Ishikawa (cell line): ENCODE results near the gene SHC4.

Source experiments
- CEBPB ChIP-seq: IDR thresholded peaks from 2 replicates; pipeline ENCODE4 v1.6.1; 2012
- CREB1 ChIP-seq: IDR thresholded peaks from 2 replicates; pipeline ENCODE4 v1.6.1; 2012; ENCODE audit warnings: low read depth
- EGR1 ChIP-seq: IDR thresholded peaks from 2 replicates; pipeline ENCODE4 v1.6.1; 2012
- EP300 ChIP-seq: IDR thresholded peaks from 2 replicates; pipeline ENCODE4 v1.6.1; 2012; ENCODE audit warnings: borderline replicate concordance
- FOXM1 ChIP-seq: IDR thresholded peaks from 2 replicates; pipeline ENCODE4 v1.6.1; 2012; ENCODE audit warnings: low read depth, borderline replicate concordance
- NFIC ChIP-seq: IDR thresholded peaks from 2 replicates; pipeline ENCODE4 v1.6.1; 2012
- RAD21 ChIP-seq: IDR thresholded peaks from 2 replicates; pipeline ENCODE4 v1.6.1; 2012; ENCODE audit warnings: low read depth
- TAF1 ChIP-seq: IDR thresholded peaks from 2 replicates; pipeline ENCODE4 v1.6.1; 2012; ENCODE audit warnings: low read depth, mild to moderate bottlenecking
- TCF12 ChIP-seq: IDR thresholded peaks from 2 replicates; pipeline ENCODE4 v1.6.1; 2012; ENCODE audit warnings: low read depth
- TEAD4 ChIP-seq: IDR thresholded peaks from 2 replicates; pipeline ENCODE4 v1.6.1; 2012
- YY1 ChIP-seq: IDR thresholded peaks from 2 replicates; pipeline ENCODE4 v1.6.1; 2012; ENCODE audit warnings: low read depth
- ZBTB7A ChIP-seq: IDR thresholded peaks from 2 replicates; pipeline ENCODE4 v1.6.1; 2012; ENCODE audit warnings: low read depth
- TF ChIP-seq, protein P1 (sequence below): IDR thresholded peaks from 2 replicates; pipeline ENCODE4 v1.6.1; 2012
- TF ChIP-seq, protein P2 (sequence below): IDR thresholded peaks from 2 replicates; pipeline ENCODE4 v1.6.1; 2012
- TF ChIP-seq, protein P3 (sequence below): IDR thresholded peaks from 2 replicates; pipeline ENCODE4 v1.6.1; 2012; ENCODE audit warnings: low read depth, mild to moderate bottlenecking

Gene SHC4

GRCh38 chr15:48798319-48798718 lies 165.4 kb downstream of the SHC4 start:
- no peak for TF ChIP-seq YY1
- TF ChIP-seq, protein P1, sequence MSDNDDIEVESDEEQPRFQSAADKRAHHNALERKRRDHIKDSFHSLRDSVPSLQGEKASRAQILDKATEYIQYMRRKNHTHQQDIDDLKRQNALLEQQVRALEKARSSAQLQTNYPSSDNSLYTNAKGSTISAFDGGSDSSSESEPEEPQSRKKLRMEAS = no peak
- no peak for TF ChIP-seq FOXM1
- TF ChIP-seq CREB1 = no peak
- TF ChIP-seq ZBTB7A = no peak
- TF ChIP-seq, protein P2, sequence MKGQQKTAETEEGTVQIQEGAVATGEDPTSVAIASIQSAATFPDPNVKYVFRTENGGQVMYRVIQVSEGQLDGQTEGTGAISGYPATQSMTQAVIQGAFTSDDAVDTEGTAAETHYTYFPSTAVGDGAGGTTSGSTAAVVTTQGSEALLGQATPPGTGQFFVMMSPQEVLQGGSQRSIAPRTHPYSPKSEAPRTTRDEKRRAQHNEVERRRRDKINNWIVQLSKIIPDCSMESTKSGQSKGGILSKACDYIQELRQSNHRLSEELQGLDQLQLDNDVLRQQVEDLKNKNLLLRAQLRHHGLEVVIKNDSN = no peak

DNA sequence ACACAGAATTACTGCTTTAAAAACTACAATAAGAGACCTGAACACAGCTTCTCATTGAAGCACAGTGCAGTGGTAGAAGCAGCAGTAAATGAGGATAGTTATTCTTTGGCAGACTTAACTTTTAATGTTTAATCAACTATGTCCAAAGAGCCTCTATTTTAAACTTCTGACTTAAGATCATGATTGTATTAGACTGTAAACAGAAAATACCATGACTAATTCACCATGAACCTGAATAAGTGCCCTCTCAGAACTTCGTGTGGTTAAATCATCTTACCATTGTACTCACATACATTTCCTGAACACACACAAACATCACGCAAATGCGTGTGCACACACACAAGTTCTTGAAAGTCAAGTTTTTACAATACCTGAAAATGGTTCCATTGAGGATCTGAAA lies 166.8 kb downstream of the SHC4 start:
- TF ChIP-seq, protein P3, sequence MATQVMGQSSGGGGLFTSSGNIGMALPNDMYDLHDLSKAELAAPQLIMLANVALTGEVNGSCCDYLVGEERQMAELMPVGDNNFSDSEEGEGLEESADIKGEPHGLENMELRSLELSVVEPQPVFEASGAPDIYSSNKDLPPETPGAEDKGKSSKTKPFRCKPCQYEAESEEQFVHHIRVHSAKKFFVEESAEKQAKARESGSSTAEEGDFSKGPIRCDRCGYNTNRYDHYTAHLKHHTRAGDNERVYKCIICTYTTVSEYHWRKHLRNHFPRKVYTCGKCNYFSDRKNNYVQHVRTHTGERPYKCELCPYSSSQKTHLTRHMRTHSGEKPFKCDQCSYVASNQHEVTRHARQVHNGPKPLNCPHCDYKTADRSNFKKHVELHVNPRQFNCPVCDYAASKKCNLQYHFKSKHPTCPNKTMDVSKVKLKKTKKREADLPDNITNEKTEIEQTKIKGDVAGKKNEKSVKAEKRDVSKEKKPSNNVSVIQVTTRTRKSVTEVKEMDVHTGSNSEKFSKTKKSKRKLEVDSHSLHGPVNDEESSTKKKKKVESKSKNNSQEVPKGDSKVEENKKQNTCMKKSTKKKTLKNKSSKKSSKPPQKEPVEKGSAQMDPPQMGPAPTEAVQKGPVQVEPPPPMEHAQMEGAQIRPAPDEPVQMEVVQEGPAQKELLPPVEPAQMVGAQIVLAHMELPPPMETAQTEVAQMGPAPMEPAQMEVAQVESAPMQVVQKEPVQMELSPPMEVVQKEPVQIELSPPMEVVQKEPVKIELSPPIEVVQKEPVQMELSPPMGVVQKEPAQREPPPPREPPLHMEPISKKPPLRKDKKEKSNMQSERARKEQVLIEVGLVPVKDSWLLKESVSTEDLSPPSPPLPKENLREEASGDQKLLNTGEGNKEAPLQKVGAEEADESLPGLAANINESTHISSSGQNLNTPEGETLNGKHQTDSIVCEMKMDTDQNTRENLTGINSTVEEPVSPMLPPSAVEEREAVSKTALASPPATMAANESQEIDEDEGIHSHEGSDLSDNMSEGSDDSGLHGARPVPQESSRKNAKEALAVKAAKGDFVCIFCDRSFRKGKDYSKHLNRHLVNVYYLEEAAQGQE = no peak
- TF ChIP-seq FOXM1 (no peak), EGR1 (no peak), RAD21 (no peak), CREB1 (no peak), TAF1 (no peak), ZBTB7A (no peak), YY1 (no peak), NFIC (no peak), TEAD4 (no peak), TCF12 (no peak), EP300 (no peak), CEBPB (no peak)
- TF ChIP-seq, protein P2 = no peak
- TF ChIP-seq, protein P1 = no peak

DNA sequence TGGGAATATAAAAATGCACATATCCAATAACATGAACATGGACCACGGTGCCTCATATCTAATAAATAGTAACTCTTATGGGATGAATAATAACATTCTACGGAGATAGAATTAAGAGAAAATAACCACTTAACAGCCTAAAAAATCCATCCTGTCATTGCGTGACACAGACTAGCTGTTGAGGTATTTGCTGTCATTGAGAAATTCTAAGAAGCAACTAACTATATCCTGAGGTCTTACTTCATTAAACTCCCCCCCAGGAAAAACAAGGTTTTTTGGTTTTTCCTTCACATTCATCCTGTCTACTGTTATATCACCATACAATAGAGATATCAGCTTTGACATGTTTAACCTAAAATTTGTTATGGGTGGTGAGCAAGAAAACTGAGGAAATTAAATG lies 167.2 kb downstream of the SHC4 start:
- TF ChIP-seq EGR1 = no peak
- no peak for TF ChIP-seq ZBTB7A
- no peak for TF ChIP-seq CEBPB
- no peak for TF ChIP-seq YY1
- no peak for TF ChIP-seq FOXM1
- TF ChIP-seq, protein P1 = no peak
- TF ChIP-seq NFIC = no peak
- no peak for TF ChIP-seq TCF12
- no peak for TF ChIP-seq CREB1
- TF ChIP-seq TAF1 = no peak
- TF ChIP-seq EP300 = no peak
- no peak for TF ChIP-seq RAD21
- no peak for TF ChIP-seq TEAD4
- TF ChIP-seq, protein P2 = no peak
- TF ChIP-seq, protein P3 = no peak

GRCh38 chr15:48795901-48796300 lies 167.8 kb downstream of the SHC4 start:
- no peak for TF ChIP-seq TAF1
- TF ChIP-seq, protein P2 = no peak
- no peak for TF ChIP-seq EP300
- TF ChIP-seq, protein P1 = no peak
- no peak for TF ChIP-seq YY1
- no peak for TF ChIP-seq TEAD4
- TF ChIP-seq CEBPB = no peak
- no peak for TF ChIP-seq ZBTB7A
- no peak for TF ChIP-seq CREB1
- TF ChIP-seq, protein P3 = no peak
- TF ChIP-seq EGR1 = no peak
- TF ChIP-seq TCF12 = no peak
- TF ChIP-seq FOXM1 = no peak
- no peak for TF ChIP-seq RAD21
- TF ChIP-seq NFIC = no peak
